SU-DHL-6 (cell line): ENCODE data around the gene DDIT4.
A peak's percentile ranks its signal among the peaks of the same experiment; 100 is the strongest.

Experiments used
- H2AFZ ChIP-seq: fragments of 200-600 bp; sonication (generic); 2 replicates; pipeline ENCODE4 v1.6.1; 2014; ENCODE audit warnings: low read depth, mild to moderate bottlenecking, moderate library complexity, mixed read lengths, antibody characterized with exemption, low read length; ENCODE audit not compliant: severe bottlenecking
- H3F3A ChIP-seq: fragments of 200-600 bp; shearing (Covaris generic); 2 replicates; pipeline ENCODE4 v1.6.0; 2016; ENCODE audit warnings: antibody characterized with exemption, mild to moderate bottlenecking; ENCODE audit not compliant: insufficient read depth
- H3K27ac ChIP-seq: fragments of 200-600 bp; sonication (generic); 2 replicates; pipeline ENCODE4 v1.5.1; 2016; ENCODE audit warnings: low read depth, mild to moderate bottlenecking, low read length, moderate library complexity, mixed read lengths
- H3K27me3 ChIP-seq: fragments of 200-600 bp; sonication (generic), shearing (Covaris generic); 2 replicates; pipeline ENCODE4 v1.6.0; 2014; ENCODE audit warnings: mild to moderate bottlenecking, low read length
- H3K36me3 ChIP-seq: fragments of 200-600 bp; sonication (generic); 2 replicates; pipeline ENCODE4 v1.6.1; 2014; ENCODE audit warnings: mild to moderate bottlenecking, low read length, mixed read lengths
- H3K4me2 ChIP-seq: fragments of 300-600, 200-600 bp; shearing (Covaris generic), sonication (generic); 2 replicates; pipeline ENCODE4 v1.6.0; 2014; ENCODE audit warnings: low read length, low read depth, mild to moderate bottlenecking; ENCODE audit not compliant: poor library complexity, severe bottlenecking
- H3K4me3 ChIP-seq: fragments of 200-600 bp; sonication (generic); 2 replicates; pipeline ENCODE4 v1.5.1; 2014; ENCODE audit warnings: antibody characterized with exemption, low read length, mild to moderate bottlenecking, mixed read lengths; ENCODE audit not compliant: insufficient read depth, poor library complexity, severe bottlenecking
- H3K79me2 ChIP-seq: fragments of 200-600 bp; sonication (generic); 2 replicates; pipeline ENCODE4 v1.6.1; 2014; ENCODE audit warnings: mild to moderate bottlenecking, low read length, moderate library complexity; ENCODE audit not compliant: insufficient read depth
- H3K9ac ChIP-seq: fragments of 200-600 bp; sonication (generic); 2 replicates; pipeline ENCODE4 v1.7.0; 2014; ENCODE audit warnings: mild to moderate bottlenecking, low read length
- H3K9me2 ChIP-seq: fragments of 200-600 bp; sonication (generic); replicated peaks from 2 replicates; pipeline ENCODE4 v1.6.1; 2014; ENCODE audit warnings: low read length; ENCODE audit not compliant: insufficient read depth
- H3K9me3 ChIP-seq: fragments of 200-600 bp; sonication (generic); 2 replicates; pipeline ENCODE4 v1.6.1; 2014; ENCODE audit warnings: low read length, mixed read lengths; ENCODE audit not compliant: insufficient read depth
- H4K20me1 ChIP-seq: fragments of 200-600 bp; sonication (generic); 2 replicates; pipeline ENCODE4 v1.6.1; 2014; ENCODE audit warnings: low read depth, mild to moderate bottlenecking, antibody characterized with exemption, low read length, moderate library complexity, mixed read lengths
- EZH2phosphoT487 ChIP-seq: fragments of 200-600 bp; sonication (generic), shearing (Covaris generic); conservative IDR thresholded peaks from 2 replicates; pipeline ENCODE4 v1.6.1; 2018; ENCODE audit warnings: mild to moderate bottlenecking, antibody characterized with exemption, low read length, moderate library complexity, mixed read lengths
- TF ChIP-seq, protein P1 (sequence below): fragments of 200-600 bp; sonication (generic); IDR thresholded peaks from one replicate; pipeline ENCODE4 v1.5.1; 2017; ENCODE audit warnings: antibody characterized with exemption, mild to moderate bottlenecking, low read length, moderate library complexity; ENCODE audit not compliant: insufficient read depth, poor library complexity, severe bottlenecking

DDIT4 gene

DNA sequence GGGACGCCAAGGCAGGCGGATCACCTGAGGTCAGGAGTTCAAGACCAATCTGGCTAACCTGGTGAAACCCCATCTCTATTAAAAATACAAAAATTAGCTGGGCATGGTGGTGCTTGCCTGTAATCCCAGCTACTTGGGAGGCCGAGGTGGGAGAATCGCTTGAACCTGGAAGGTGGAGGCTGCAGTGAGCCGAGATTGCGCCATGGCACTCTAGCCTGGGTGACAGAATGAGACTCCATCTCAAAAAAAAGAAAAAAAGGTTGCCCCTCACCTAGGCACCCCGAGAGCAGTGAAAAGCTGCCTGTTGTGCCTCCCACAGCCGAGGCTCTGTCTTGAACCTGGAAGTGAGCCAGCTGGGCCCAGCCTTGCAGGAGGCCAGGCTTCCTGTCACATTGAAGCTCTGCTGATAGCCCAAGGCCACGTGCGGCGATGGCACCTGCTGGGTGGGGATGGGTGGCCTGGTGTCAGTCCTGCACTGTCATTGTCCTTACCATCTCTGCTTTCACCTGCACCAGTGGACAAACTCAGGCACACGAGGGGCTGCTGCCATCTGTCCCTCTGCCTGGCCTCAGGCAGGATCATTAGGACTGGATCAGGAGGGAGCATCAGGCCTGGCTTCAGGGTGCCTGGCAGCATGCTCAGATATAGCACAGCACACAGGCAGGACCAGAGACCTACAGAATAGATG is 43.2 kb downstream of the DDIT4 start:
- peak overlapping the region; percentile 33 for H3K4me2 ChIP-seq
- H3K79me2 ChIP-seq = no peaks in the 10 kb centered on the region
- H3K9me3 ChIP-seq = no peaks in the 10 kb centered on the region
- H3K4me3 ChIP-seq = no peak overlapping the region
- no peaks in the 10 kb centered on the region for H3K36me3 ChIP-seq
- peak overlapping the region; percentile 59 for H3K27ac ChIP-seq
- no peaks in the 10 kb centered on the region for H4K20me1 ChIP-seq
- H3K27me3 ChIP-seq = no peaks in the 10 kb centered on the region
- no peak overlapping the region for H2AFZ ChIP-seq
- H3F3A ChIP-seq = peaks cover 31% of the 10 kb centered on the region
- no peak for TF ChIP-seq EZH2phosphoT487
- TF ChIP-seq, protein P1, sequence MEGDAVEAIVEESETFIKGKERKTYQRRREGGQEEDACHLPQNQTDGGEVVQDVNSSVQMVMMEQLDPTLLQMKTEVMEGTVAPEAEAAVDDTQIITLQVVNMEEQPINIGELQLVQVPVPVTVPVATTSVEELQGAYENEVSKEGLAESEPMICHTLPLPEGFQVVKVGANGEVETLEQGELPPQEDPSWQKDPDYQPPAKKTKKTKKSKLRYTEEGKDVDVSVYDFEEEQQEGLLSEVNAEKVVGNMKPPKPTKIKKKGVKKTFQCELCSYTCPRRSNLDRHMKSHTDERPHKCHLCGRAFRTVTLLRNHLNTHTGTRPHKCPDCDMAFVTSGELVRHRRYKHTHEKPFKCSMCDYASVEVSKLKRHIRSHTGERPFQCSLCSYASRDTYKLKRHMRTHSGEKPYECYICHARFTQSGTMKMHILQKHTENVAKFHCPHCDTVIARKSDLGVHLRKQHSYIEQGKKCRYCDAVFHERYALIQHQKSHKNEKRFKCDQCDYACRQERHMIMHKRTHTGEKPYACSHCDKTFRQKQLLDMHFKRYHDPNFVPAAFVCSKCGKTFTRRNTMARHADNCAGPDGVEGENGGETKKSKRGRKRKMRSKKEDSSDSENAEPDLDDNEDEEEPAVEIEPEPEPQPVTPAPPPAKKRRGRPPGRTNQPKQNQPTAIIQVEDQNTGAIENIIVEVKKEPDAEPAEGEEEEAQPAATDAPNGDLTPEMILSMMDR = no peak
- no peaks in the 10 kb centered on the region for H3K9me2 ChIP-seq
- H3K9ac ChIP-seq = no peak overlapping the region; the same call in 1 of the 2 replicates

DNA sequence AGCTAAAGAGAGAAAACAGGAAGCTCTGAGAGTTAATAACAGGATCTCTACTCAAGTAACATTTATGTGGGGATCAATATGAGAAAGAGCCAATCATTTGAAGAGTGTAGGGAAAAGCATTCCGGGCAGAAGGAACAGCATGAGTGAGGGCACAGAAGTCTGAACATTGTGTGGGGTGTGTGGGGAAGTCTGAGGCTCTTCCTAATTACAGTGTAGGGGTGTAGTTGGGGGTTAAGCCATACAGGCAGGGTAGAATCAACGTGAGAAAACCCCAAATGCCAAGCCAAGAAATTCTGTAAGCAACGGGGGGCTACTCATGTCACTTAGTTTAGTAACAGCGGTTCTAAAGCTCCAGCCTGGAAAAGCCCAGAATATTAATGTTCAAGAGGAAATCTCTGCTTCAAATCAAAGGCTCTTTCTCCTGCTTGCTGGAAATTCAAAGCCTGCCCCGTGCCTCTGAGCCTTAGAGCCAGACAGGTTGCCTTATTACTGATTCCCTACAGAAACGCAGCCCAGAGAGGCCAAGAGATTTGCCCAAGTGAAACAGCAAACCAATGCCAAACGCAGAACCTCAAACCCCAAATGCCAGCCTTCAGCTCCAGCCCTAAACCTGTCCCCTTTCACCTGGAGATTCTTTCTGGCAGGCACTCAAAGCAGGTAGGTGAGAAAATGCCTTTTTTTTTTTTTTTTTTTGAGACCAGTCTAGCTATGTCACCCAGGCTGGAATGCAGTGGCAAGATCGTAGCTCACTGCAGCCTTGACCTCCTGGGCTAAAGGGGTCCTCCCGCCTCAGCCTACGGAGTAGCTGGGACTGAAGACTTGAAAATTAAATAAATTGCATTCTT is 44.9 kb downstream of the DDIT4 start:
- H3K36me3 ChIP-seq = no peaks in the 10 kb centered on the region
- H3K79me2 ChIP-seq = no peaks in the 10 kb centered on the region
- H2AFZ ChIP-seq = no peak overlapping the region
- no peaks in the 10 kb centered on the region for H4K20me1 ChIP-seq
- peak overlapping the region; percentile 93 for H3K4me2 ChIP-seq
- no peaks in the 10 kb centered on the region for H3K27me3 ChIP-seq
- peak overlapping the region; percentile 96 for H3K27ac ChIP-seq
- no peaks in the 10 kb centered on the region for H3K9me2 ChIP-seq
- peak overlapping the region; percentile 76 for H3K9ac ChIP-seq
- TF ChIP-seq, protein P1 = no peak
- TF ChIP-seq EZH2phosphoT487 = no peak
- H3K4me3 ChIP-seq = peak overlapping the region; percentile 59
- peaks cover 31% of the 10 kb centered on the region for H3F3A ChIP-seq
- no peaks in the 10 kb centered on the region for H3K9me3 ChIP-seq

DNA sequence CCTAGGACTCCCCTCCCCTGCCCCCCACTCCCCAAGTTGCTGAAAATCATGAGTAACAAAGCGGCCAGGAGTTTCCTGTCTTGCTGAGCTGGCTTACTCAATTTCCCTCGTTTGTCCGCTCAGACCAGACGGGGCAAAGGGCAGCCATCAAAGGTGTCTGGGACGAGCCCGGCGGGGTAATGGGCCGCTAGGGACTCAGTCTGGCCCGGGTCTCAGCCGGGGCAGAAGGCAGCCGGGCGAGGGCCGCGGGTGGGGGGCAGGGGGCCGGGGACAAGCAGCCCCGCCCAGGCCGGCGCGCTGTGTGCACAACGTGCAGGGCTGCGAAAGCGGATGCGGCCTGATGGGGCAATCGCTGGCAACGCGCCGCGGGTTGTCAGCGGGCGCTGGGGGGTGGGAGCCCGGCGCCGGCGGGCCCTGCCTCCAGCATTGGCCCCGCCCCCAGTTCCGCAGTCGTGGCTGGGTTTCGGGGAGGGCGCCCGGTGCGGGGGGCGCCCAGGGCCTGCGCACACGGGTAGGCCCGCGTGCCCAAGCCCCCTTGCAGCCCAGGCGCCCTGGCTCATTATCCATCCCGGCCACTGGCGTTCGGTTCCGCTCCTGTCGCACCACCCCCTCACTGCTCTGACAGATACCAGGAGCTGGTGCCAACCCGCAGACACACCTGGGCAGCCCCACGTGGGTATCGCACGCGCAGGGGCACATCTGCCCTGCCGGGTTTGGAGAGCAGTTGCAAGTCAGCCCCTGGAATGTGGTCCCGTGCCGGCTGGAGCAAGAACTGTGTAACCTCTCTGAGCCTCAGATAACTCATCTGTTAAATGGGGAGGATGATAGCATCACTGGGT is 45.9 kb downstream of the DDIT4 start:
- Histone ChIP-seq H3K9ac (peak overlapping the region; percentile 76), H3K4me2 (peak overlapping the region; percentile 93), H4K20me1 (no peaks in the 10 kb centered on the region), H3K4me3 (peak overlapping the region; percentile 59), H3K27me3 (no peaks in the 10 kb centered on the region), H3K79me2 (no peaks in the 10 kb centered on the region), H3F3A (peaks cover 31% of the 10 kb centered on the region), H3K36me3 (no peaks in the 10 kb centered on the region), H3K27ac (peak overlapping the region; percentile 96), H3K9me3 (no peaks in the 10 kb centered on the region), H3K9me2 (no peaks in the 10 kb centered on the region), H2AFZ (peak overlapping the region; percentile 49)
- no peak for TF ChIP-seq EZH2phosphoT487
- TF ChIP-seq, protein P1 = no peak
